ENCODE results near the gene PARD3.

PARD3 gene

DNA sequence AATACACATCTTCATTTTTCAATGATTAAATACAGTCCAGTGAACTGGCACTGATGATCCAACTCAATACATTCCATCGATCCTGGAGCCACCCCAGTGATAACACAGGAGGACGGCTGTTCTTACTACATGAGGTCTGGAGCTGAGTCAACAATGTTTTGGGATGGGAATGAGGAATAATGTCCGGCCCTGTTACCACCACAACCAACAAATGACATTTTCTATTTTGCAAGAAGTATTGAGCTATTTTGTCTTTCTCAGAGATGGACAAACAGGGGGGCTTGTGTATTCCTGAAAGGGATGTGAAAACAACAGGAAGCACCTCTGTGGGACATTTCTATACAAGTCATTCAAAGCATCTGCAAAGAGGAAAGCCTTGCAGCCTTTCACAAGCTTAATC lies 249.2 kb downstream of the PARD3 start:
- DNase-seq, result no peak

GRCh38 chr10:34558093-34558583 lies 257.0 kb downstream of the PARD3 start:
- DNase-seq, result no peak

GRCh38 chr10:34557173-34557572 lies 257.9 kb downstream of the PARD3 start:
- no peak for DNase-seq

GRCh38 chr10:34555653-34556052 lies 259.4 kb downstream of the PARD3 start:
- DNase-seq, result no peak

- no peak for DNase-seq
Measured at GRCh38 chr10:34553747-34554146, 261.3 kb downstream of the PARD3 start.

DNA sequence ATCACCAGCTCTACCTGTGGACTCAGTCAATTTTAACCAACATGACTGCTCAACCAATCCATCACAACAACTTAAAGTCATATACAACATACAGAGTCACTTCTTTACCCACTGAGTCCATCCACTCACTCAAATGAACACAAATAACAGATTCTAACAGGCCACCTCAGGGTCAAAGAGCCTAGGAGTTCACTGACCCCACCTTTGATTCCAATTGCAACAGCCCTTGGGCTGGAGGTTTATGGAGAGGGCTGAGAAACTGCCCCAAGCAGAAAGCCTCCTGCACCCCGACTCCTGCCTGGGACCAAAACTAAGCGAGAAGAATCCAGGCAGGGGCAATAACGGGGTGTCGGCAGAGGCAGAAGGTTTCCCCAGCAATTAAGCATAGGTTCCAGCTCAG lies 263.8 kb downstream of the PARD3 start:
- no peak for DNase-seq

DNA sequence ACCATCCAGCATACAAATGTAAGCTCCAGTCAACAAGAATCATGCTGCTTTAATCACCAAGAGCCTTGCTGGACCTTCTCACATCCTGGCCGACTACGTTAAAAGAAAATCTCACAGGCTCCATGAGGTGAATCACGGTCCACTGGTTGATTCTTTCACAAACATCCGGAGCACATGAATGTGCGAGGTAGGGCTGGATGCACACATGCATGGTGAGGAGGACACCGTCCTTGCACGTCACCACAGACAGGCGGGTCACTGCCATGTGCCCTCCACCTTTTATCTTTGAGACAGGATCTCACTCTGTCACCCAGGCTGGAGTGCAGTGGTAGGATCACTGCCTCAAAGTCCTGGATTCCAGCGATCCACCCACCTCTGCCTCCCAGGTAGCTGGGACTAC lies 265.1 kb downstream of the PARD3 start:
- no peak for DNase-seq

DNA sequence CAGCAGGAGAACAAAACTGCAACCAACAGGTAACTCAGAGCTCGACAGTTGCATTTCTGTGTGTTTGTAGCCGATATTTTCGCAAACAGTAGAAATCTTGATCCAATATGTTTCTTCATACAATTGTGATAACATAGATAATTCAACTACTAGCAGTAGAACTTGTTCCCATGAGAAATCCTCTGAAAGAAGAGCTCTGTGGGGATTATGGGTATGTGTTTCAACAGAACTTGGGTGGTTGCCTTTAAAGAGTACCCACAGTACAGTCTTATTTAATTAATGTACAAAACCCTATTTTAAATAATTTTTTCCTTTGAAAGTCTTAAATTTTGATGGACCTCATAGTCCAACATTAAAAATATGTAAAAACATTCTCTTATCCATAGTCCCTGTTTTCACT lies 266.1 kb downstream of the PARD3 start:
- no peak for DNase-seq

DNA sequence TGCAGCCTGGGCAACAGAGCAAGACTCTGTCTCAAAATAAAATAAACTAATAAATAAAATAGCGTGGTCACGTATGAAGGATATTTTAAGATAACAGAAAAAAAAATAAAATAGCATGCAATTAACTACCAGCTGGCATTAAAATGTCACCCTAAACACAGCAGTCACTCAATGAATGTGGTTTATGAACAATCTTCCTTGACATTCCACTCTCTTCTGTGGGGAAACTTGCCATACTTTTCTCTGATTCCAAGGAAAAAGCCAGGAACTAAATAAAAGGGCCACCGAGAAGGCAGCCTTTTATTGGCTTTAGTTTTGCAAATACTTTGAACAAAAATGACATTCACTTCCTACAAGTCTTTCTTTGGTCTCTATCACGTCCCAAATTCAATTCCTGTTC lies 266.6 kb downstream of the PARD3 start:
- DNase-seq, result no peak

GRCh38 chr10:34547695-34548094 lies 267.4 kb downstream of the PARD3 start:
- DNase-seq, result no peak

GRCh38 chr10:34547291-34547690 lies 267.8 kb downstream of the PARD3 start:
- no peak for DNase-seq

- no peak for DNase-seq
Measured at GRCh38 chr10:34544400-34544799, 270.7 kb downstream of the PARD3 start.

GRCh38 chr10:34543716-34544115 lies 271.4 kb downstream of the PARD3 start:
- DNase-seq, result no peak

DNA sequence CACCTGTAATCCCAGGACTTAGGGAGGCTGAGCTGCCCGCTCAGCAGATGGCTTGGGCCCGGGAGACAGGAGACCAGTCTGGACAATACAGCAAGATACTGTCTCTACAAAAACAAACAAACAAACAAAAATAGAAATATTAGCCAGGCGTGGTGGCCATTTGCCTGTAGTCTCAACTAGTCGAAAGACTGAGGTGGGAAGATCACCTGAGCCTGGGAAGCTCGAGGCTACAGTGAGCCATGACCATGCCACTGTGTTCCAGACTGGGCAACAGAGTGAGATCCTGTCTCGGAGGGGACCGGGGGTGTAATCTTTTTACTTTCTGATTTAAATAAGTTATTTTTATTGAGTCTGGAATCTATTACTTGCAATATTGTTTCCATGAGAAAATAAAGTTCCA lies 274.6 kb downstream of the PARD3 start:
- DNase-seq, result no peak

GRCh38 chr10:34539533-34540315 lies 275.4 kb downstream of the PARD3 start:
- no peak for DNase-seq

GRCh38 chr10:34538281-34538829 lies 276.7 kb downstream of the PARD3 start:
- DNase-seq, result no peak

GRCh38 chr10:34537629-34538231 lies 277.4 kb downstream of the PARD3 start:
- no peak for DNase-seq

DNA sequence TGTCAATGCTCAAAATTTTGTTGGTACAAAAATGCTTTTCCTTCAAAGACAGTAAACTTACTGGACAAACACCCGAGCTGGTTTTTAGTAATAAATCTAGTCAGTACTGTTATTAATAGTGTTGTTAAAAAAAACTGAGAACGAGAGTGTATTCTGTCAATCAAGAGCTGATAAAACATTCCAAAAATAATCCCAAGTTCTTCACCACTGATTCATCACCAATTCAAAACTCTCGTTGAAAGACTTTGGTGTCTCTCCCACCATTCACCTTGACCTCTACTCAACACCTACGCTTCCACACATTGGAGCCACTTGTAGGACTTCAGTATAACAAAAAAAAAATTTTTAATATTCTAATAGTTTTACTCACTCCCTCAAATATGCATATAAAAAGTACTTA lies 279.2 kb downstream of the PARD3 start:
- DNase-seq, result no peak

GRCh38 chr10:34530778-34531177 lies 284.3 kb downstream of the PARD3 start:
- no peak for DNase-seq

GRCh38 chr10:34528320-34528719 lies 286.8 kb downstream of the PARD3 start:
- no peak for DNase-seq

DNA sequence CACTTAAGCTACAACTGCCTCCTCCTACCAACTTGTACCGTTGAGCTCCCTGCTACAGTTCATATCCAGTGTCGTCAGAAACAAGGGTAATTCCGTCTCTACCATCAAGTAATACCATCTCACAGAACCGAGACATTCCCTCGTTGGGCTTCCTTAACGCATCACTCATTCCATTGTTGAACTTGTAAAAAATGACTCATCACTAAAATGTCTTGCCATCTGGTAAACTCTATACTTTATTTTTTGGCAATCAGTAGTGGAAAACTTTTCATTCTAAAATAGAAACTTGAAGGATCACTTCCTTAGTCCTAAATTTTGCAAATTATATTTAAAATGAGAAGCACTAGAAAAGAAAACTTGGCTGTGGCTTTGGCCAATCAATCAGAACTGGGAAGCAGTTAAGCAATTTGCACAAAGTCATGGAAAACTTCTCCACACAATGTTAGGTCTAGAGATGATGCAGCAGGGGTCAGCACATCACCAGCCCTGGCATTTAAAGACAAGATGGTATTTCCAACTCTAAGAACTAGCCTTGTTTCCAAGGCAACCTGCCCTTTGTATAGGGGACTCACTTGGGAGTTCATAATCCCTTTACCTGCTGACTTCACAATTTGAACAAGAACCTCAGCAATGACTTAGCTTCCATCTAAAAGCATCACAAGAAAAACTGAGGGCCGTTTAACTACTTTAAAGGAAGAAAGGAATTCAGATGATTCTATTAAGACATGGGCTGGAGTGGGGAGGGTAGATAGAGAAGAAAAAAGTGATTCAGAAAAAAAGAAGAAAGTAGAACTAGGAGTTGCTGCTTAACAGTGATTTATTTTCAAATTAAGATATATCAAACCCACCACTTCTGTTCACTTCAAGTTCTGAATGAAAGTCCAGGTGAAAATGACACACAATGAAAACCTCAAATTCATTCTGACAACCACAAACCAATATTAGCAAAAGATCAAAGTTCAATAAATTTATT lies 288.1 kb downstream of the PARD3 start:
- no peak for DNase-seq

- no peak for DNase-seq
Measured at GRCh38 chr10:34526186-34526585, 288.9 kb downstream of the PARD3 start.

Data from CD4-positive, alpha-beta T cell treated with Interleukin-10 for 1 hour (primary cell).